NB4 (cell line): ENCODE results near the gene PITHD1.

Experiments
- MYC ChIP-seq: IDR thresholded peaks from 2 replicates; pipeline ENCODE4 v1.6.1; 2011; ENCODE audit warnings: low read depth, low read length
- POLR2A ChIP-seq: IDR thresholded peaks from 2 replicates; pipeline ENCODE4 v1.6.1; 2011; ENCODE audit warnings: mild to moderate bottlenecking; ENCODE audit not compliant: insufficient read length; ENCODE audit errors: extremely low read depth
- TF ChIP-seq, protein P1 (sequence below): IDR thresholded peaks from one replicate; pipeline ENCODE4 v1.5.1; 2012; ENCODE audit warnings: low read depth, low read length

DNA sequence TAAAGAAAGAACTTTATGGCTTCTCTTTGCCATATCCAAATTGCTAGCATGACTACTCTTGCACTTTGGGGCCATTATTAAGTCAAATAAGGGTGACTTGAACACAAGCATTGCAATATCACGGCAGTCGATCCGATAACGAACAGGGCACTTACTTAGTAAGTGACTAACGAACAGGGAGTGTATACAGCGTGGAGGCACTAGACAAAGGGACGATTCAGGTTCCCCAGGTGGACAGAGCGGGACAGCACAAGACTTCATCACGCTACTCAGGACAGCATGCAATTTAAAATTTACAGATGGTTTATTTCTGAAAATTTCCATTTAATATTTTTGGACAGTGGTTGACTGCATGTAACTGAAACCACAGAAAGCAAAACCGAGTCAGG, 5.4 kb upstream of the PITHD1 start:
- no peak for TF ChIP-seq MYC
- TF ChIP-seq, protein P1, sequence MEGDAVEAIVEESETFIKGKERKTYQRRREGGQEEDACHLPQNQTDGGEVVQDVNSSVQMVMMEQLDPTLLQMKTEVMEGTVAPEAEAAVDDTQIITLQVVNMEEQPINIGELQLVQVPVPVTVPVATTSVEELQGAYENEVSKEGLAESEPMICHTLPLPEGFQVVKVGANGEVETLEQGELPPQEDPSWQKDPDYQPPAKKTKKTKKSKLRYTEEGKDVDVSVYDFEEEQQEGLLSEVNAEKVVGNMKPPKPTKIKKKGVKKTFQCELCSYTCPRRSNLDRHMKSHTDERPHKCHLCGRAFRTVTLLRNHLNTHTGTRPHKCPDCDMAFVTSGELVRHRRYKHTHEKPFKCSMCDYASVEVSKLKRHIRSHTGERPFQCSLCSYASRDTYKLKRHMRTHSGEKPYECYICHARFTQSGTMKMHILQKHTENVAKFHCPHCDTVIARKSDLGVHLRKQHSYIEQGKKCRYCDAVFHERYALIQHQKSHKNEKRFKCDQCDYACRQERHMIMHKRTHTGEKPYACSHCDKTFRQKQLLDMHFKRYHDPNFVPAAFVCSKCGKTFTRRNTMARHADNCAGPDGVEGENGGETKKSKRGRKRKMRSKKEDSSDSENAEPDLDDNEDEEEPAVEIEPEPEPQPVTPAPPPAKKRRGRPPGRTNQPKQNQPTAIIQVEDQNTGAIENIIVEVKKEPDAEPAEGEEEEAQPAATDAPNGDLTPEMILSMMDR: no peak
- no peak for TF ChIP-seq POLR2A
